NCI-H128 (cell line): Measurements from ENCODE around the gene ADGRL3.
"Not testable (repeated sequence)": the region's sequence is repeated elsewhere in the genome, so short reads cannot be mapped to it uniquely, and the experiment has no call there.

Experiments
- DNase-seq: peaks from one replicate; lab custom pipeline; 2025; ENCODE audit not compliant: unreplicated experiment; lab: John Stamatoyannopoulos, UW

ADGRL3 gene

DNA sequence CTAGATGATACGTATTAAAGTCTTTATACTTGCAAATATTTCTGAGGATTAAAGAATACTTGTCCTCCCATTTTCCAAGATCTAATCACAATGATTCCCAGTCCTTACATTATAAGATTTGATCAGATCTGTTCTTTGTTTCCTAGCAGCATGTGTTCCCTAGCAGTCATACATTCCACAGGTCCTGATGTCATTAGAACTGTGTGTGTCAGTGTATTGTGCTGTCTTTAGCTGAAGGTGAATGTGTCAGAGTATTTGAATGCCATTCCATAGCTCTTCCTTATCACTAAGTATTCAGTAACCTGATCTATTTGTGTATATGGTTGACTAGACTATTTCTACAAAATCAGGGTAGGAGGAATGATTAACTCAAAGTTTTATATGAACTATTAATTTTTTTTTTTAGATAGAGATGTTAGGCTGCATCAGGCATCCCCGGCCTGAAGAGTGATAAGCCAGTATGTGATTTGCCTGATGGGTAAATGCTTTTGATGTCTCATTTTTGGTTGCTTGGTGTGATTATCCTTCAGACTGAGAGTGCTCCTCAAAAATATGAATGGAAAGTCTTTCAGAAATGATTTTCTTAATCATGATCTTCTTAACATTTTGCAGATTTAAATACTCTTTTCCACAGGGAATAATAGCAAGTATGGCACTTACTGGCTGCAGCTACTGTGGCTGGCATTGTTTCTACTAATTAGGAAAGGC, 4.4 kb downstream of the ADGRL3 start:
- DNase-seq: no peak

GRCh38 chr4:61205066-61205465, 4.9 kb downstream of the ADGRL3 start:
- DNase-seq: no peak

GRCh38 chr4:61207156-61207555, 7.0 kb downstream of the ADGRL3 start:
- DNase-seq: not testable (repeated sequence)

DNA sequence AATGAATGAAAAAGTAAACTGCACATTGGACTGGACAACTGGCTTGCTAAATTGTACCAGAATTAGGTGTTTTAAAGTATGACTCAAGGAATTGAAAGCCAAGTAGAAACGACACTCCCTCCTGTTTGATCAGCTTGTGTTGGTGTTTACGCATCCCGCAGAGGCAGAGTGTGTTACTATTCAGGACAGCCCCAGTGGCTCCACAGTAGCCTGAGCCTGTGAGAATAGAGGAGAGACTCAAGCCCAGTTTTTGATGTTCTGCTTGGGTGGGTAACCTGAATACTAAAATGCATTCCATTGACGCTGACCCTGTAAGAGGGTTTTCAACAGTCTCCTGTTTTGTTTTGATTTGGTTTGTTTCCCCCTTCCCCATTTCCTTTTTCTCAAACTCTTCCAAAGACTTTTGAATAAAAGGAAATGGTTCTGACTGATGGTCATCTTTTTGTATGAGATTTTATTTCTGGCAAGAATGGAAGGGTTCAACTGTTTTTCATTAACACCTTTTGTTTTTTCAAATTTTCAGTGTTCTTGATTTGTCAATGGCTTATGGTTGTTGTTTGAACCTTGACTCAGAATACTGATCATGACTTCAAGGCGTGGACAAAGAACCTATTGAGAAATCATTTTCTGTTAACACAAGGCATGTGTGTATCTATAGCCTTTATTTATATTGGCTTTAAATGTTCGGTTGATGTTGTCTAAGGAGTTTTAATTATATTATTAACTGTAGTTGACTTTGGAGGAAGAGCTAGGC, 10.2 kb downstream of the ADGRL3 start:
- no peak for DNase-seq

DNA sequence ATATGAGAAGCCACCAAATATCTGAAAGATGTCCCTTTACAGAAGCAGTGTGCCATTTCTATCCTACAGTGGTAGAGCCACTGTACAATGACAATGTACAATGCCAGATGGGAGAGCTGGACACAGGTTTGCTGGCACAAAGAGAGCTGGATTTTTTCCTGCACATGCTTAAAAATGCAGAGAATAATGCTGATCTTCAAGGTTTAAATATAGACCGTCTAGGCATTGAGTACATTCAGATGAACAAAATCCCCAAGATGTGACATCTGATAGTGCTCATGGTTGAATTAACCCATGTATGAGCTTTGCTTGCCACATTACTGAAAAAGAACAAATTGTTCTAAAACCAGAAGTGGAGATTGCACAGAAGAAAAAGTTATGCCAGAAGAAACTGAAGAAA, 11.7 kb downstream of the ADGRL3 start:
- DNase-seq: no peak

- DNase-seq: no peak
Observed at GRCh38 chr4:61212788-61213187, 12.7 kb downstream of the ADGRL3 start.

GRCh38 chr4:61214680-61215079, 14.6 kb downstream of the ADGRL3 start:
- no peak for DNase-seq

- DNase-seq: no peak
Observed at GRCh38 chr4:61217222-61217621, 17.1 kb downstream of the ADGRL3 start.

DNA sequence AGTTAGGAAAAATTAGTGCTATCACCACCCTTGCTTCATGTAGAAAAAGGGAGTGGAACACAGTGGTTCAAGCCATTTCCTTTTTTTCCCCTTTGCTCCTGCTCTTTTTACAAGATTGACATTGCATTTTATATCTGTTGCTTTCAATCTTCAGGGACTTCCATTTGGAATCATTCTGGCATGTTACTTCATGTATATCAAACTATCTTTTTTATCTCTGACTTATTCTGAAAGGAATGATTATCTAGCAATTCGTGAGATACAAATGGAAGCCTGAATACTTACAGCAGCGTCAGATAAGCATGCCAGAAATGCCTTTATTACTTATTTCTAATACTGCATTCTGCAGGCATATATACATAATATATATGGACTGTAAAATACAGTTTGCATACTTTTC, 20.4 kb downstream of the ADGRL3 start:
- DNase-seq: no peak

DNA sequence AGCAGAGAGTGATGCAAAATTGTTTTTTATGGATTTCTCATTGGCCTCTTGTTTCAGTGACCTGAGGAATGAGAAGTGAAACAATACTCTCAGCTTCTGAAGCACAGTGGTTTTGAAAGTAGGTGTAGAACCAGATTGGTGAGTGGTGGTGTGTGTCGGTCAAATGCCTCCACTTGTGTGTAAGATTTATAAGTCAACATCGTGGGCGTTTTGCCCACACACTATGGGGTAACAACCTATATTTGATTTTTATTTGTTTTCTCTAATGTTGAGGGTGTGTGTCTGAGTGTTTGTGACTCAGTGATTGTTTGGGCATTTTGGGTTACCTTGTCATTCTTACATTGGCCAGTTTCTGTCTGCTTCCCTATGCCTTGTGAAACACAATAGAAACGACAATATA, 23.3 kb downstream of the ADGRL3 start:
- DNase-seq: no peak

- DNase-seq: no peak
Observed at GRCh38 chr4:61224573-61224972, 24.4 kb downstream of the ADGRL3 start.

- no peak for DNase-seq
Observed at GRCh38 chr4:61225656-61226055, 25.5 kb downstream of the ADGRL3 start.

DNA sequence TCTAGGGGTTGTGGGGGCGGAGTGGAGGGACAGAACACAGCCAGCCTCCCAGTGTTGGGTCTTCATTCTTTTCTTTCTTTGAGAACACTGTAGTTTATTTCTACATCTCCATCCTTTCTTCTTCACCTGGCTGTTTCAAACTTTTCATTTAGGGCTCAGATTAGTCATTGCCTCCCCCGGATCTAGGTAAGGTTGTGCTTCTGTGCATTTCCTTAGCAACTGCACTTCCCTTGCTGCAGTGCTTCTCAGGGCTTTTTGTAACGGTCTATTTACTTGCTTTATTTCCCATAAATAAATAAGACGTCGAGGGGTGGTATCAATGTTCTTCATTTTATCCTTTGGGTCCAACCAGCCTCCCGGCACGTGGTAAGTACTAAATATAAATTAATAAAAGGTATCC, 31.3 kb downstream of the ADGRL3 start:
- no peak for DNase-seq

GRCh38 chr4:61239250-61239649, 39.1 kb downstream of the ADGRL3 start:
- DNase-seq: no peak

DNA sequence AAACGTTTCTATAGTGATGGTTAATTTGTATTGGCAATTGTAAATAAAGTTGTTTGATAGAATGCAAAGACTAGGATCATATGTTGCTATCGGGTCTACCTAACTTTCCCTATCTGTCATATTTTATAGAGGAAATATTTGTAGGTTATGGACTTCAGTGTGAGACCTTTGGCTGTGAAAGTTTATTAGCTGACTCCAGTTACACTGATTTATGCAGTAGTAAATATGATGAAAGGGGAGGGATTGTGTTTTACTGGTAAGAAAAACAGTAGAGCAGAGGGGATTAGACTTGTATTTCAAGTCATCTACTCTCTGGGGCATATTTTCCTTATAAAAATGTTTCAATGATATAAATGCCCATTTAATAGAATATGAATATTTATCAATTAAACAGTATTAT, 43.8 kb downstream of the ADGRL3 start:
- no peak for DNase-seq

DNA sequence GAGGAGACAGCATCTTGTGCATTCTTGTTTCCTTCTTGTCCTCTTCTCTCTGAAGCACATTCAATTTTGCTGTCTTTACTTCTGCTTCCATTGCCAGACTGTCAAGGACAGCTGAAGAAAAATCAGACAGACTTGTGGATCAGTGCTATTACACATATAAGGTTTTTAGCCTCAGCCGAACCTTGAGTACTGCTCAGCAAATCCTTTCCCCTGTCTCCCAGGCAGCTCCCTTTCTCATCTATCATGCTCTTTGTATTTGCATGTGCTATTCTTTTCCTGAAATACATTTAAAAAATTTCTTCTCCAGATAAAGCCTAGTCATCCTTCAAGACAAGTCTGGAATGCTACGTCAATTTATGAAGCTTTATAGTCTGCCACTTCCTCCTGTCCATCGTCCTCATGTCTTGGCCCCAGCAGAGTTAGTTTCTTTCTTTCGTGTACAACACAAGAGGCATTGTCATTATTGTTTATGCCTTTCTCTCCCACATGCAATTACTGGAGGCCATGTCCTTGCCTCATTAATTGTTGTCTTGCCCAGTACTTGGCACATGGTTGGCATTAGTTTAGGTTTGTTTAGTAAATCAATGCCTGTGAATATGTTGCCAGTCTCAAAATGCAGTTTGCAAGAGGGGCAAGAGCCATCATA, 45.1 kb downstream of the ADGRL3 start:
- no peak for DNase-seq

DNA sequence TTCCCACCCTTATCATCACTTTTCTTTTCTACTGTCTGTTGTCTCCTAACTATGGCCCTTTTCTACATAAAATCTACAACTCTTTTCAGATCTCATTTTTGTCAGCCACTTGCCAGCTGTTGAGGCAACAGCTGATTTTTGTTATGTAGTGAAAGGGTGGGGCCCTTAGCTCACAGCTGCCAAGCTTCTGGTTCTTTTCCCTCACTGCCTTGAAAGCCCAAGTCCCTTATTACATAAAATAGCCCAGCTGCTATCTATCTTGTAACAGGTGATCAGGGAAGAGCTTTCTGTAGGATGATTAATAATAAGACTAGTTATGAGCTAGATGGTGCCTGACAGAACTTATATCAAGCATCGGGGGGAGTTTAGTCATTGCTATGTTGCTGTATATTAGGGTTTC, 45.9 kb downstream of the ADGRL3 start:
- DNase-seq: no peak

GRCh38 chr4:61248705-61249104, 48.6 kb downstream of the ADGRL3 start:
- no peak for DNase-seq

GRCh38 chr4:61251129-61251528, 51.0 kb downstream of the ADGRL3 start:
- no peak for DNase-seq

DNA sequence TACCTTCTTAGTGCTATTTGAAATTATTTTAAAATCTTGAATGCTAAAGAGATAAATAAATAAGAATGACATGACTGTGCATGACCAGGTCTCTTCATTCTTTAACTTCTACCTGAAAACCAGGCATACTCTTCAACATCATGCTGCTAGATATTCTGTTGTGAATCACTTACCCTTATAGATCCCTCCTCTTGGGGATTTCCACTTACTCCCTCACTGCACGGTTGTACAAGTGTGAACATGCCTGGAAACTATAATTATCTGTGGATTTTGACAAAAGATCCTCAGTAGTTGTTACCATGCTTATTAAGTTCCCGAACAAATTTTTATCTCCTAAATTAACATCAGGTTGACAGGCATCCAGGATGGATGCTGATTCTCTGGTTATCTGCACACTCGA, 54.3 kb downstream of the ADGRL3 start:
- no peak for DNase-seq

DNA sequence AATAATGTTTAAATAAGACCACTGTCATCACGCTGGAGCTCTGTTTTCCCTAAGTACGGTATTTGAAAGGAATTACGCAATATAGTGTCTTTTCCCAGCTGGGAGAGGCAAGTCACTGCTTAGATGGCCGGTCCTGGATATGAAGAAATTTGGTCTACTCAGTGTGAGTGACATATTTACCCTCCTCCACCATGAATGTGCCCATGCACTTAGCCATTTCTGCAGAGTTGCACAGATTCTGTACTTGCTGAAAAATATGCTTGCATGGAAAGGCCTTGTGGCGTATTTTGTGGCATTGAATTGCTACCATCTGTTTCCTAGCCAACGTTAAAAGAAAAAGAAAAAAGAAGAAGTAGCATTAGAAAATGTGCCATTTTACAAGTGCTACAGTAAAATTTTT, 73.1 kb downstream of the ADGRL3 start:
- no peak for DNase-seq

DNA sequence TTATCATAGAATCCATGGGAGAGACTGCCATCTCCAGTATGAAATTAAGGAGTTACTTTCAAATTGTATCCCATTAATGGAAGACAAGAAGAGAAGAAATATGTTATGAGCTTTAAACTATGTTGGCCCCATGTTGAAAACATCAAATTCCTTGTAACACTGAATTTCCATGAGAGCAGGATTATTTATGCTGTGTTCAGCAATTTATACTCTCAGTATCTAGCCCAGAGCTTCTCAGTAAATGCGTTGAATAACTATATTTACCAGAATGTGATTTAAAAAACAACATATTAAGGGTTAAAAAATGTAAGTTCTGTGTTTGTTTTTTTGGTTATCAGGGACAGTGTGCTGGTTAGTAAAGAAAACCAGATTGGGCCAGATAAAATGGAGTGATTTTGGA, 74.2 kb downstream of the ADGRL3 start:
- DNase-seq: no peak
